BLaER1 treated with 17β-estradiol and CSF1 and Interleukin-3, amounts not matched to agents 10 nM and 100 nM (cell line): ENCODE results near the gene CRACDL.

ENCODE experiments used
- H3K27ac ChIP-seq, 11 experiments: shearing (Covaris generic); formaldehyde crosslinking; 2 replicates each; pipeline ENCODE4 v1.8.1; 2022
- H3K27me3 ChIP-seq, 11 experiments: shearing (Covaris generic); formaldehyde crosslinking; 2 replicates each; pipeline ENCODE4 v1.8.1; 2022
- H3K36me3 ChIP-seq, 11 experiments: shearing (Covaris generic); formaldehyde crosslinking; 2 replicates each; pipeline ENCODE4 v1.8.1; 2022
- H3K4me1 ChIP-seq, 10 experiments: shearing (Covaris generic); formaldehyde crosslinking; 2 replicates each; pipeline ENCODE4 v1.8.1; 2022
- H3K4me2 ChIP-seq, 11 experiments: shearing (Covaris generic); formaldehyde crosslinking; 2 replicates each; pipeline ENCODE4 v1.8.1; 2022
- H3K4me3 ChIP-seq, 10 experiments: shearing (Covaris generic); formaldehyde crosslinking; 2 replicates each; pipeline ENCODE4 v1.8.1; 2022
- H3K9ac ChIP-seq, 11 experiments: shearing (Covaris generic); formaldehyde crosslinking; 2 replicates each; pipeline ENCODE4 v1.8.1; 2022
- H3K9me3 ChIP-seq, 11 experiments: shearing (Covaris generic); formaldehyde crosslinking; replicated peaks in 1 of 11; 2 replicates each; pipeline ENCODE4 v1.8.1; 2022
- H4K20me1 ChIP-seq, 11 experiments: shearing (Covaris generic); formaldehyde crosslinking; 2 replicates each; pipeline ENCODE4 v1.8.1; 2022
- Cebpa-rat ChIP-seq, 11 experiments: shearing (Covaris generic); IDR thresholded peaks; 2 replicates each; pipeline ENCODE4 v1.8.1; 2022

The CRACDL gene, protein sequence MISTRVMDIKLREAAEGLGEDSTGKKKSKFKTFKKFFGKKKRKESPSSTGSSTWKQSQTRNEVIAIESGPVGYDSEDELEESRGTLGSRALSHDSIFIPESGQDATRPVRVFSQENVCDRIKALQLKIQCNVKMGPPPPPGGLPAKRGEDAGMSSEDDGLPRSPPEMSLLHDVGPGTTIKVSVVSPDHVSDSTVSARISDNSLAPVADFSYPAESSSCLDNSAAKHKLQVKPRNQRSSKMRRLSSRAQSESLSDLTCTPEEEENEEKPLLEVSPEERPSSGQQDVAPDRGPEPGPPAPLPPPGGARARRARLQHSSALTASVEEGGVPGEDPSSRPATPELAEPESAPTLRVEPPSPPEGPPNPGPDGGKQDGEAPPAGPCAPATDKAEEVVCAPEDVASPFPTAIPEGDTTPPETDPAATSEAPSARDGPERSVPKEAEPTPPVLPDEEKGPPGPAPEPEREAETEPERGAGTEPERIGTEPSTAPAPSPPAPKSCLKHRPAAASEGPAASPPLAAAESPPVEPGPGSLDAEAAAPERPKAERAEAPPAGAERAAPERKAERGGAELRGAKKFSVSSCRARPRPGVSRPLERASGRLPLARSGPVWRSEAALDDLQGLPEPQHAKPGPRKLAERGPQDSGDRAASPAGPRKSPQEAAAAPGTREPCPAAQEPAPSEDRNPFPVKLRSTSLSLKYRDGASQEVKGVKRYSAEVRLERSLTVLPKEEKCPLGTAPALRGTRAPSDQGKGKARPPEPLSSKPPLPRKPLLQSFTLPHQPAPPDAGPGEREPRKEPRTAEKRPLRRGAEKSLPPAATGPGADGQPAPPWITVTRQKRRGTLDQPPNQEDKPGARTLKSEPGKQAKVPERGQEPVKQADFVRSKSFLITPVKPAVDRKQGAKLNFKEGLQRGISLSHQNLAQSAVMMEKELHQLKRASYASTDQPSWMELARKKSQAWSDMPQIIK

DNA sequence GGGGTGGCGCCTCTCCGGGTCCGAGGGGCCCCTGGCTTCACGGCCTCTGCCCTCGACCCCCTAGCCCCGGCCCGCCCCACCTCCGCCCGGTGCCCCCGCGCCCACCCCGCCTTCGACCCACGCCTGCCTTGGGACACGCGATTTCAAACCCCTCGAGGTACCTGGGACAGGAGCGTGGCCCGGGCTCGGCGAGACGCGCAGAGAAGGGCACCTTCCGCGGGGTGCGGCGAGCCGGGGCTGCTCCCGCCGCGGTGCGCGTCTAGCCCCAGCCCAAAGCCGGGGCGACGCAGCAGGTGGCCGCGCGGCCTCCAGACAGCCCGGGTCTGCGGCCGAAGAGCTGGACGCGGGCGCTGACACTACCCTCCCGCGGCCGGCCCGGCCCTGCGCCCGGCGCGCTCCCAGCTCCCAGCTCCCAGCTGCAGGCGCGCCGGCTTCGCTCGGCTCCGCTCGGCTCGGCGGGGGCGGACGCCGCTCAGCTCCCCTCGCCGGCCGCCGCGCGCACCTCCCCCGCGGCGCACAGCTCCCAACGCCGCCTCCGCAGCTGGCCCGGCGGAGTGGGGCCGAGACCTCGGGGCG lies at the start of gene CRACDL:
CRACDL (minus strand) TSS at position 449 of the 576 bp plus-strand sequence. CDS start 89,425 bp downstream, outside the sequence.
- Histone ChIP-seq H3K36me3 (no peaks in the 10 kb centered on the region), H3K9ac (no peak within 1 kb of the TSS), H3K9me3 (peaks cover 15 to 20% (median 16%) of the 10 kb centered on the region in 11 experiments; a peak in 20 of 22 replicates), H3K4me1 (no peaks in the 10 kb centered on the region), H3K4me2 (no peak within 1 kb of the TSS), H3K27me3 (no peaks in the 10 kb centered on the region), H4K20me1 (no peaks in the 10 kb centered on the region), H3K27ac (no peak within 1 kb of the TSS), H3K4me3 (no peak within 1 kb of the TSS)
- TF ChIP-seq Cebpa-rat (IDR thresholded peaks at IDR 0.05), result no peak

DNA sequence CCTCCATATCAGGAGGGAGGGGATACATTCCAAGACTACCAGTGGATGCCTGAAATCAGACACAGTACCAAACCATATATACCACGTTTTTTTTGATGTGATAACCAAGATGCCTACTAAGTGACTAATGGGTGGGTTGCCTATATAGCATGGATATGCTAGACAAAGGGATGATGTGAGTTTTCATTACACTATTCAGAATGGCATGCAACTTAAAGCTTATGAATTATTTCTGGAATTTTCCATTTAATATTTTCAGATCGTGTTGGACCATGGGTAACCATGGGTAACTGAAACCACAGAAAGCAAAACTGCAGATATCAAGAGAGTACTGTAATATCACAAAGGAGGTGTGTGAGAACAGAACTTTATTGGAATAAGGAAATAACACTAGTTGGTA lies 39.6 kb upstream of the CRACDL start:
- 0 out of 22 replicates have a peak, but pooled peaks cover 0 to 5% (median 0%) of the 10 kb centered on the region in 11 experiments for H3K36me3 ChIP-seq
- no peak overlapping the region for H3K9ac ChIP-seq
- H3K4me3 ChIP-seq, result no peak overlapping the region
- peaks cover 26 to 48% (median 39%) of the 10 kb centered on the region in 11 experiments for H3K9me3 ChIP-seq
- no peak overlapping the region for H3K27ac ChIP-seq
- H3K4me1 ChIP-seq, result no peaks in the 10 kb centered on the region
- H3K27me3 ChIP-seq, result no peaks in the 10 kb centered on the region
- no peaks in the 10 kb centered on the region for H4K20me1 ChIP-seq
- TF ChIP-seq Cebpa-rat (IDR thresholded peaks at IDR 0.05), result no peak
- H3K4me2 ChIP-seq, result no peak overlapping the region

DNA sequence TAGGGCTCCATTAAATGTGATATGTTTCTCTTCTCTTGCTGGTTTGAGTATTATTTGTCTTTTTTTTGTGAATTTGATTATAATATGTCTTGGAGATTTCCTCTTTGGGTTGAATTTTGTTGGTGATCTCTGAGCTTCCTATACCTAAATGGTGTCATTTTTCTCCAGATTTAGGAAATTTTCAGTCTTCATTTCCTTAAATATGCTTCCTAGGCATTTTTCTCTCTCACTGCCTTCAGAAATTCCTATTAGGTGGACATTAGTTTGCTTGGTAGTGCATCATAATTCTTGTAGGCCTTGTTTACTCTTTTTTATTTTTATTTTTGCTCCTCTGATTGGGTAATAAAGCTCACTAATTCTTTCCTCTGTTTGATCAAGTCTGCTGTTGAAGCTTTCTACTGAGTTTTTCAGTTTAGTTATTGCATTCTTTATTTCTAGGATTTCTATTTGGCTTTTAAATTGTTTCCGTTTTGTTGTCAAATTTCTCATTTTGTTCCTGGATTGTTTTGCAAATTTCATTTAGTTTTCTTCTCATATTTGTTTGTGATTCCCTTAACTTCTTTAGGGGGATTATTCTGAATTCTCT lies 36.6 kb upstream of the CRACDL start:
- H4K20me1 ChIP-seq, result no peaks in the 10 kb centered on the region
- H3K9ac ChIP-seq, result no peak overlapping the region
- peaks cover 0 to 5% (median 0%) of the 10 kb centered on the region in 11 experiments; a peak in 1 of 22 replicates for H3K36me3 ChIP-seq
- H3K9me3 ChIP-seq, result peaks cover 34 to 64% (median 52%) of the 10 kb centered on the region in 11 experiments
- H3K4me2 ChIP-seq, result no peak overlapping the region
- no peaks in the 10 kb centered on the region for H3K4me1 ChIP-seq
- no peaks in the 10 kb centered on the region for H3K27me3 ChIP-seq
- no peak overlapping the region for H3K27ac ChIP-seq
- no peak for TF ChIP-seq Cebpa-rat (IDR thresholded peaks at IDR 0.05)
- no peak overlapping the region for H3K4me3 ChIP-seq

DNA sequence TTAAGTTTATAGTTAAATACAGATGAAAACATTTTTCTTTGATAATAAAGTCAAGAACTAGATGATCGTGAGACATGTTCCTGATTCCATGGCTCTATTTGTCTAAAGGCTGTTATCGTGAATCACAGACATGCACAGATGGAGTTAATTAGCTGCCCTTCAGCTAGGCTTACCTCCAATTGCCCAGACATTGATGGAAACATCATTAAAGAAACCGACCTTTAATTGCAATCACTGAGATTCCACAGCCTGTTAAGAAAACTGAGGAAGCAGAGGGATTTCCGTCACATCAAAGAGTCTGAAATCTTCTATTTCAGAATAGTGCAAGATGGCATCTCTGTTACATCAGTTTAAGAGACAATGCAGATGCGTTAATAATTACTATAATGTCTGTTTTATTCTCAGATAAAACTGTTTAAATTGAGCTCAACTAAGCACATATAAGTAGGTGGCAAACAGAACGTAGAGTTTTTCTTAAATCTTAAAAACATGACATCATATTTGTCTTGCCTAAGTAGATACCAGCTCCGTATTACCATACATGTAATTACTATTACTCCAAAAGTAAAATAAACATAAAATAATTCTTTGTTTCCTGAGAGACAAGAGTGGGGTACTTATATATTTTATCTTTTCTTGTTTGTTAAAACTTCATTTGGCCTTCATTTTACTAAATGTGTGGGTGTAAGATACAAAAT lies 23.9 kb upstream of the CRACDL start:
- TF ChIP-seq Cebpa-rat (IDR thresholded peaks at IDR 0.05), result no peak
- peak overlapping the region in 3 of 11 experiments; percentile 22 to 33 (median 24); a peak in 2 of 22 replicates for H3K4me2 ChIP-seq

DNA sequence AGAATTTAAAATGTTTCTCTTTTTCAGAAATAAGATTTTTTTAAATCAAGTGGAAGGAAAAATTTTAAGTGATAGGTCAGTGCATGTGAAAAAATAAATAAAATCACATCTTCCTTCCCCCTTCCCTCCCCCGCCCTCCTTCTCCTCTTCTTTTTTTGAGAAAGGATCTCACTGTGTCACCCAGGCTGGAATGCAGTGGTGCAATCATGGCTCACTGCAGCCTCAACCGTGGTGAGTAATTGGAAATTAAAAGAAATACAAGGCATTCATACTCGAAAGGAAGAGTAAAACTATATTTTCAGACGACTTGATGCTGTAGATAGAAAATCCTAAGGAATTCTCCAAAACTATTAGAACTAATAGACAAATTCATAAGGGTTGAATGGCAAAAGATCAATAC lies 16.9 kb upstream of the CRACDL start:
- H3K27me3 ChIP-seq, result no peaks in the 10 kb centered on the region
- H4K20me1 ChIP-seq, result no peaks in the 10 kb centered on the region
- no peaks in the 10 kb centered on the region for H3K4me1 ChIP-seq
- TF ChIP-seq Cebpa-rat (IDR thresholded peaks at IDR 0.05), result no peak
- no peaks in the 10 kb centered on the region for H3K9me3 ChIP-seq
- no peaks in the 10 kb centered on the region for H3K36me3 ChIP-seq
- H3K4me2 ChIP-seq, result no peak overlapping the region
- H3K4me3 ChIP-seq, result no peak overlapping the region
- no peak overlapping the region for H3K27ac ChIP-seq
- H3K9ac ChIP-seq, result no peak overlapping the region

More for the DNA sequence above, 23.9 kb upstream of the CRACDL start:
- H3K27ac ChIP-seq, result no peak overlapping the region
- peaks cover 0 to 31% (median 8%) of the 10 kb centered on the region in 11 experiments; a peak in 11 of 22 replicates for H3K9me3 ChIP-seq
- no peaks in the 10 kb centered on the region for H3K27me3 ChIP-seq
- H4K20me1 ChIP-seq, result no peaks in the 10 kb centered on the region
- peaks cover 0 to 8% (median 0%) of the 10 kb centered on the region in 10 experiments; a peak in 2 of 20 replicates for H3K4me1 ChIP-seq
- H3K9ac ChIP-seq, result no peak overlapping the region
- no peak overlapping the region for H3K4me3 ChIP-seq
- no peaks in the 10 kb centered on the region for H3K36me3 ChIP-seq

DNA sequence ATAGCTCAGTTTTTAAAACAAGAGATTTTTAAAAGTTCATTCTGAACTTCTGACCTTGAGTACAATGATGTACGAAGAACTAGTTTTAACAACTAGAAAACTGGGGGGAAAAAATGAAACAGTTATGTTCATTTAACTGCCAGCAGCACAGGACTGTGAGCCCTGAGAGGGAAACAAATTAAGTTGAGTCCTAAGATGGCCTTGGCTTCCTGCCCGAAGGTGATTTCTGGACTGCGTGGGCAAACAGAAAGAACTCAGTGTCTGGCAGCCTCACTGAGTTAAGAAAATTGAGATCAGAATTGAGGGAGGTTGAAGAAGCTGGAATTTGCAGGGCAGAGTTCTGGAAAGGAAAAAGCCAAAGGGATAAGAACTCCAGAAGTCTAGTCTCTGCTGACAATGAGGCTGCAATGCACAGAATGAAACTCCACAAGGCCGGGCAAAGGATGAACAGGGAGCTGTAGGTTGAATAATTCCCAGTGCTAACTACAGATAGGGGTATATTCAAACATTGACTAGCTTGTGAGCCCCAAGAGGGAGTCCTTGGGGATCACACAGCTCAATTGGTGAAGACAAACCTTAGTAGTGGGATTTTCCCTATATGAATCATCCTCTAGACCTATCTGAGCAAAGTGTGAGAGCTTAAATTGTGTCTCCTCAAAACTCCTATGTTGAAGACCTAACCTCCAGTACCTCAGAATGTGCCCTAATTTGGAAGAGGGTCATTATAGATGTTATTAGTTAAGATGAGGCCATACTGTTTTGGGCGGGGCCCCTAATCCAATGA lies 13.1 kb upstream of the CRACDL start:
- H3K9ac ChIP-seq, result no peak overlapping the region
- H4K20me1 ChIP-seq, result no peaks in the 10 kb centered on the region
- no peaks in the 10 kb centered on the region for H3K36me3 ChIP-seq
- H3K4me2 ChIP-seq, result no peak overlapping the region
- no peak overlapping the region for H3K27ac ChIP-seq
- H3K9me3 ChIP-seq, result no peaks in the 10 kb centered on the region
- no peak overlapping the region for H3K4me3 ChIP-seq
- H3K27me3 ChIP-seq, result no peaks in the 10 kb centered on the region
- no peaks in the 10 kb centered on the region for H3K4me1 ChIP-seq
- no peak for TF ChIP-seq Cebpa-rat (IDR thresholded peaks at IDR 0.05)

DNA sequence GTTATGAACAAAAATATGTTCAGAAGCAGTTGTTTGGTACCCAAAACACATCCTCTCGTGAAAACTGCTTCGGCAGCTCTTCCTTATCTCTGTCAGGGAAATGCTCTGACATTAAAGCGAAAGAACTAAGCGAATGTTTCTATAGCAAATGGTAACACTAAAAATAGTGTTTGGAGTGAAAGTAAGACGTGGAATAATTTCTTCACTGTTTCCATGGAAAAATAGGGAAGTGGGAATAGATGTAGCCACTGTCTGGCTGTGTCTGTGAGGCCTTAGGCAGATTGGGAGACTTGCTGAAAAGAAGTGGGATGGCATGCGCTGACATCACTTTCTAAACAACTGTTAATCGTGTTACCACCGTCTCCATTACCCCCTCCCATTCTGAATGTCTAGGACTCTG lies 11.5 kb upstream of the CRACDL start:
- H3K27ac ChIP-seq, result no peak overlapping the region
- TF ChIP-seq Cebpa-rat (IDR thresholded peaks at IDR 0.05), result no peak
- H3K4me1 ChIP-seq, result no peaks in the 10 kb centered on the region
- no peaks in the 10 kb centered on the region for H4K20me1 ChIP-seq
- no peaks in the 10 kb centered on the region for H3K9me3 ChIP-seq
- H3K27me3 ChIP-seq, result no peaks in the 10 kb centered on the region
- no peak overlapping the region for H3K4me3 ChIP-seq
- no peak overlapping the region for H3K4me2 ChIP-seq
- no peaks in the 10 kb centered on the region for H3K36me3 ChIP-seq
- H3K9ac ChIP-seq, result no peak overlapping the region

DNA sequence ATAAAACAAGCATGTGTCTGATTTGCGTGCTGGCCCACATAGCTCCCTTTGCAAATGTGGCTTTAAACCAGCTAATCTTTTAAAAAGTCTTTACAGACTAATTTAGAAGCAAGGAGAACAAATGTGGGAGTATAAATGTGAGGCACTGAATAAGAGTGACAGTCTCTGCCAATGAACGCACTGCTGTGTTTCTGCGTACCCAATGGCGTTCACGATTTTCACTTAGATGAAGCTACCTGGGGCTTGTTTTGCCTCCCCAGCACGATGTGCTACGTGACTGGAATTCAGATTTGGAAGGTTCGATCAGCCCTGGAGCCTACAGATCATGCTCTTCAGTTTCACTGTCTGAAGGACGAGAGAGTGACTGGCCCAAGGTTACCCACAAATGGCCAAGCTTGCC lies 10.8 kb upstream of the CRACDL start:
- Histone ChIP-seq H3K9me3 (no peaks in the 10 kb centered on the region), H3K4me3 (no peak overlapping the region), H3K9ac (no peak overlapping the region), H3K4me2 (no peak overlapping the region), H3K4me1 (no peaks in the 10 kb centered on the region), H3K27ac (no peak overlapping the region), H3K36me3 (no peaks in the 10 kb centered on the region), H4K20me1 (no peaks in the 10 kb centered on the region), H3K27me3 (no peaks in the 10 kb centered on the region)
- no peak for TF ChIP-seq Cebpa-rat (IDR thresholded peaks at IDR 0.05)
